GM18870 (cell line): Measurements from ENCODE around the gene LRMDA.

Experiments
- ATAC-seq: cut with Tn5 transposase; IDR thresholded peaks from one replicate; pipeline ENCODE4 v1.9.1; 2021; ENCODE audit warnings: moderate library complexity; ENCODE audit not compliant: unreplicated experiment

The LRMDA gene

GRCh38 chr10:75694269-75694668 is 262.8 kb downstream of the LRMDA start:
- ATAC-seq, result no peak

- no peak for ATAC-seq
These were observed 263.4 kb downstream of the LRMDA start for GRCh38 chr10:75694790-75695189.

GRCh38 chr10:75695994-75696393 is 264.6 kb downstream of the LRMDA start:
- no peak for ATAC-seq

GRCh38 chr10:75696536-75696935 is 265.1 kb downstream of the LRMDA start:
- ATAC-seq, result no peak

- no peak for ATAC-seq
These were observed 271.9 kb downstream of the LRMDA start for GRCh38 chr10:75703191-75703854.

- ATAC-seq, result no peak
These were observed 274.0 kb downstream of the LRMDA start for GRCh38 chr10:75705426-75705825.

- no peak for ATAC-seq
These were observed 275.8 kb downstream of the LRMDA start for GRCh38 chr10:75707080-75707840.

- no peak for ATAC-seq
These were observed 276.6 kb downstream of the LRMDA start for GRCh38 chr10:75708060-75708459.

- ATAC-seq, result no peak
These were observed 277.8 kb downstream of the LRMDA start for GRCh38 chr10:75709245-75709644.

- no peak for ATAC-seq
These were observed 278.4 kb downstream of the LRMDA start for GRCh38 chr10:75709811-75710210.

GRCh38 chr10:75712242-75712880 is 280.9 kb downstream of the LRMDA start:
- ATAC-seq, result no peak

- no peak for ATAC-seq
These were observed 285.1 kb downstream of the LRMDA start for GRCh38 chr10:75716506-75716905.

GRCh38 chr10:75717126-75717916 is 285.9 kb downstream of the LRMDA start:
- no peak for ATAC-seq

- ATAC-seq, result no peak
These were observed 287.6 kb downstream of the LRMDA start for GRCh38 chr10:75718991-75719390.

GRCh38 chr10:75720157-75720556 is 288.7 kb downstream of the LRMDA start:
- ATAC-seq, result no peak

GRCh38 chr10:75722020-75722419 is 290.6 kb downstream of the LRMDA start:
- no peak for ATAC-seq

GRCh38 chr10:75722609-75723008 is 291.2 kb downstream of the LRMDA start:
- ATAC-seq, result no peak

GRCh38 chr10:75723319-75723980 is 292.0 kb downstream of the LRMDA start:
- ATAC-seq, result no peak

GRCh38 chr10:75724047-75724446 is 292.6 kb downstream of the LRMDA start:
- ATAC-seq, result no peak
